PC-9 (cell line): ENCODE measurements around the gene TNS1. TPM values are rescaled to one million over a fixed set of nuclear protein-coding genes. Genes with fewer than 3 reads are reported as not detected.

Experiments used
- BruUV-seq: library from RNA; stranded (reverse); fragments of 400-500 nt; replicated peaks from 2 replicates; lab custom pipeline; 2021; lab: Mats Ljungman, UMichigan
- CTCF ChIA-PET: fragments of 300-600 bp; sonication (Branson Sonifier 250); formaldehyde crosslinking; loops from one replicate; lab custom pipeline; 2022; ENCODE audit warnings: antibody characterized with exemption; lab: Charles Lee
- POLR2A ChIA-PET: fragments of 300-600 bp; sonication (Branson Sonifier 250); formaldehyde crosslinking; loops from one replicate; lab custom pipeline; 2022; ENCODE audit warnings: antibody characterized with exemption; ENCODE audit not compliant: unreplicated experiment; lab: Charles Lee
- DNase-seq, 2 experiments: peaks; one replicate each; pipeline versions ENCODE4 v3.0.0 to v3.0.0-alpha.2; 2015 to 2022; ENCODE audit warnings: mixed read lengths in 1 of 2
- H2AFZ ChIP-seq: fragments of 200-600 bp; sonication (generic); 2 replicates; pipeline ENCODE4 v1.8.1; 2017; ENCODE audit warnings: antibody characterized with exemption
- H3F3A ChIP-seq: fragments of 200-600 bp; sonication (generic); 2 replicates; pipeline ENCODE4 v1.8.1; 2017; ENCODE audit warnings: antibody characterized with exemption, mild to moderate bottlenecking, low read depth; ENCODE audit not compliant: insufficient read depth
- H3K27ac ChIP-seq: fragments of 200-600 bp; sonication (generic); 2 replicates; pipeline ENCODE4 v1.6.1; 2016; ENCODE audit warnings: mixed run types
- H3K27me3 ChIP-seq: fragments of 200-600 bp; sonication (generic); 2 replicates; pipeline ENCODE4 v1.6.1; 2016; ENCODE audit warnings: low read depth, mixed run types; ENCODE audit not compliant: insufficient read depth
- H3K36me3 ChIP-seq: fragments of 200-600 bp; sonication (generic); 2 replicates; pipeline ENCODE4 v1.6.1; 2016; ENCODE audit warnings: low read depth, mixed run types
- H3K4me1 ChIP-seq: fragments of 200-600 bp; sonication (generic); replicated peaks from 2 replicates; pipeline ENCODE4 v1.6.1; 2016; ENCODE audit warnings: mixed run types; ENCODE audit not compliant: insufficient read depth
- H3K4me2 ChIP-seq: fragments of 200-600 bp; sonication (generic); 2 replicates; pipeline ENCODE4 v1.6.1; 2017; ENCODE audit warnings: mixed run types
- H3K4me3 ChIP-seq: fragments of 200-600 bp; sonication (generic); 2 replicates; pipeline ENCODE4 v1.6.1; 2016; ENCODE audit warnings: mixed run types
- H3K79me2 ChIP-seq: fragments of 200-600 bp; sonication (generic); 2 replicates; pipeline ENCODE4 v1.6.1; 2017; ENCODE audit warnings: low read depth, mixed run types
- H3K9me2 ChIP-seq: fragments of 200-600 bp; sonication (generic); 2 replicates; pipeline ENCODE4 v1.8.1; 2017; ENCODE audit warnings: mild to moderate bottlenecking; ENCODE audit not compliant: insufficient read depth
- H3K9me3 ChIP-seq: fragments of 200-600 bp; sonication (generic); 2 replicates; pipeline ENCODE4 v1.8.1; 2016; ENCODE audit warnings: low read depth; ENCODE audit not compliant: insufficient read depth
- H4K20me1 ChIP-seq: fragments of 200-600 bp; sonication (generic); 2 replicates; pipeline ENCODE4 v1.8.1; 2017; ENCODE audit not compliant: insufficient read depth
- EZH2 ChIP-seq: fragments of 200-600 bp; sonication (generic); IDR thresholded peaks from 2 replicates; pipeline ENCODE4 v1.8.0; 2017; ENCODE audit warnings: antibody characterized with exemption, low read depth
- intact Hi-C: fragments of 100-400 bp; cut with micrococcal nuclease; formaldehyde crosslinking; loops from one replicate; pipeline ENCODE4 v1.10.0; 2022; ENCODE audit not compliant: unreplicated experiment
- total RNA-seq: library from RNA; stranded (reverse); gene quantifications from 2 replicates; pipeline ENCODE4 v1.2.3, GENCODE V29; 2021
- TF ChIP-seq, protein P1 (sequence below): fragments of 200-600 bp; sonication (generic); conservative IDR thresholded peaks from 2 replicates; pipeline ENCODE4 v1.6.1; 2017; ENCODE audit warnings: mixed run types, antibody characterized with exemption, mild to moderate bottlenecking, moderate library complexity

TNS1 gene
- total RNA-seq, 1 experiment from 2014 or later, result 5.5 TPM

DNA sequence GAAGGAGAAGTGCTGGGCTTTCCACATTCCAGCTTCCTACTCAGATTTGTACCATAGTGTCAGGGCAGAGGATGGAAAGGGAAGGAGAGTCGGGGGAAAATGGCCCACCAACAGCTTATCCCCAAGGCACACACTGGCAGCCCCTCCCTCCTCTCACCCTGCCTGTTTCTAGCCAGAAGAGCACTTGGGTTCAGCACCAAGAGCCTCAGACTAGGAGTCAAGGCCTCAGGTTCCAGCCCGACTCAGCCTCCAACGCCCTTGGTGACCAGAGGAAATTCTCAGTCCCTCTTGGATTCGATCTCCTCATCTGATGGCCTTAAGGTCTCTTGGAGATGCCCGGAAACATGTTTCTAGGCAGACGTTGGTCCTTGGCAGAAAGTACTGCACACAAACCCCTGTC, 53.9 kb downstream of the TNS1 start:
- TF ChIP-seq EZH2, result no peak
- TF ChIP-seq, protein P1, sequence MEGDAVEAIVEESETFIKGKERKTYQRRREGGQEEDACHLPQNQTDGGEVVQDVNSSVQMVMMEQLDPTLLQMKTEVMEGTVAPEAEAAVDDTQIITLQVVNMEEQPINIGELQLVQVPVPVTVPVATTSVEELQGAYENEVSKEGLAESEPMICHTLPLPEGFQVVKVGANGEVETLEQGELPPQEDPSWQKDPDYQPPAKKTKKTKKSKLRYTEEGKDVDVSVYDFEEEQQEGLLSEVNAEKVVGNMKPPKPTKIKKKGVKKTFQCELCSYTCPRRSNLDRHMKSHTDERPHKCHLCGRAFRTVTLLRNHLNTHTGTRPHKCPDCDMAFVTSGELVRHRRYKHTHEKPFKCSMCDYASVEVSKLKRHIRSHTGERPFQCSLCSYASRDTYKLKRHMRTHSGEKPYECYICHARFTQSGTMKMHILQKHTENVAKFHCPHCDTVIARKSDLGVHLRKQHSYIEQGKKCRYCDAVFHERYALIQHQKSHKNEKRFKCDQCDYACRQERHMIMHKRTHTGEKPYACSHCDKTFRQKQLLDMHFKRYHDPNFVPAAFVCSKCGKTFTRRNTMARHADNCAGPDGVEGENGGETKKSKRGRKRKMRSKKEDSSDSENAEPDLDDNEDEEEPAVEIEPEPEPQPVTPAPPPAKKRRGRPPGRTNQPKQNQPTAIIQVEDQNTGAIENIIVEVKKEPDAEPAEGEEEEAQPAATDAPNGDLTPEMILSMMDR, result no peak
- Histone ChIP-seq H3K79me2 (no peaks in the 10 kb centered on the region), H3K4me2 (no peak overlapping the region), H3K27me3 (no peaks in the 10 kb centered on the region; the same call in 1 of the 2 replicates), H3K4me1 (peaks cover 14% of the 10 kb centered on the region; the same call in 1 of the 2 replicates), H3F3A (no peaks in the 10 kb centered on the region), H3K4me3 (no peak overlapping the region), H4K20me1 (no peaks in the 10 kb centered on the region), H3K27ac (no peak overlapping the region), H3K9me3 (no peaks in the 10 kb centered on the region), H2AFZ (no peak overlapping the region), H3K9me2 (no peaks in the 10 kb centered on the region), H3K36me3 (no peaks in the 10 kb centered on the region)
- CTCF ChIA-PET, result no interaction called here
- intact Hi-C loops, result no loop called here
- DNase-seq, result no peak
- POLR2A ChIA-PET, result no interaction called here
- no TSS peak for BruUV-seq

DNA sequence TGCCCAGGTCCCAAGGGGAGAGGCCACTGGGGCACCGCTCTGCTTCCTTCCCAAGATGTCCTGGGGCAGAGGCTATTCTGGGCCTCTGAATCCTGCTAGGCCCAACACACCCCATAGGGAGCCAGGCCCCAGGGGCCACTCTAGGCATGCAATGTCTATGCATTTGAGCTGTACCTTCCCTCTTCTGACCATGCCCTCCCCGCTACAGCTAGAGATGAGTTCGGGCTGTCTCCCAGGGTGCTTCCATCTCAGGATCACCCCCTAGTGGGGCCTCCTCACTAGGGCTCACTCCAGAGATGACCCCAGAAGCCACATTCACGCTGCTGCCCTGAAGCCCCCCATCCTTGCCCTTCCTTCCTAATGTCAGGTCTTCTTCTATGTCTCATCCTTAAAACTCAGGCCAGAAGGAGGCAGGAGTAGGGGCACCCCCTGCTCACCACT, 54.4 kb downstream of the TNS1 start:
- BruUV-seq, result no TSS peak
- Histone ChIP-seq H3K27ac (no peak overlapping the region), H2AFZ (no peak overlapping the region), H3K9me3 (no peaks in the 10 kb centered on the region), H4K20me1 (no peaks in the 10 kb centered on the region), H3F3A (no peaks in the 10 kb centered on the region), H3K27me3 (no peaks in the 10 kb centered on the region; the same call in 1 of the 2 replicates), H3K36me3 (no peaks in the 10 kb centered on the region), H3K4me3 (no peak overlapping the region), H3K79me2 (no peaks in the 10 kb centered on the region), H3K9me2 (no peaks in the 10 kb centered on the region), H3K4me1 (peaks cover 14% of the 10 kb centered on the region; the same call in 1 of the 2 replicates), H3K4me2 (no peak overlapping the region)
- TF ChIP-seq, protein P1, result 0 out of 2 replicates have a peak, but pooled peaks have one; percentile 6
- TF ChIP-seq EZH2, result no peak
- DNase-seq, result no peak
- CTCF ChIA-PET, result no interaction called here
- POLR2A ChIA-PET, result no interaction called here
- intact Hi-C loops, result no loop called here

DNA sequence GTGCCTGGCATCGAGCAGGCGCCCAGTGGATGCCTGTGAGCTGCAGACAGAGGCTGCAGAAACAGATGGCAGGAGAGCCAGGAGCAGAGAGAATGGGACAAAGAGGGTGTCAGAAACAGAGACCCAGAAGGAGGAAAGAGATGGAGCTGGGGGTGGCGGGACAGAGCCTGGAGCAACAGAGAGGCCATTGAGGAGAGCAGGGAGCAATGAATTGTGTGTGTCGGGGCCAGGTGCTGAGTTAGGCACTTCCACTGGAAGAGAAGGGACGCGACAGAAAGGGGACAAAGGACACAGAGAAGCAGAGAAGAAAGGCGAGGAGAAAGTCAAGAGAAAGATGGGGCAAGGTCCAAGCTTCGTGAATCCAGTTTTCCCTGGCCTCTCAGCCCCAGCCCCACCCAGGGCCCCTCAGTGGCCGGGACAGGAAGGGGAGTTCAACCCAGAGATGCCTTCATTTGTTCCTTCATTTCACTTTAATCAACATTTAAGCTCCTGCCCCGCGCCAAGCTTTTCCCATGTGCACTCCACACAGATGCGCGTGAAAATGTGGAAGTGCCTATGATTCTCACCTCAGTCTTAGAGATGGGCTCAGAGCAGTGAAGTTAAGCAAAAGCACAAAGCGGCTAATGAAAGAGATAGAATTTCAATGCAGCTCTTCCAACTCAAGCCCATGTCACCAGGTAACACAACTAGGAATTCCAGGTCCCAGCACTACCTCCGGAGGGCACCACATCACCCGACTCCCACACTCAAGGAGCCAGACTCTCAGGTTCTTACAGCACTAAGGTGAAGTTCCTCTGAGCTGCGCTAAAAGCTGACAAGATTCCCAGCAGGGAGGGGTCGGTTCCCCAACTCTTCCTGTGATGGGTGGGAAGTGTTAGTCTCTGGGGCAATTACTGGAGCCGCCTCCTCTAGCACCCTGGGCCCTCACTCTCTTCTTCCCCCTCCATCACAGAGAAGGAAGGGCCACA, 55.1 kb downstream of the TNS1 start:
- BruUV-seq, result no TSS peak
- CTCF ChIA-PET, result interaction anchor here (0.7 kb wide), 2 partner anchors 40 to 297 kb away, joined by 3 read pairs; no protein-coding TSS in a partner anchor

More for the DNA sequence above, 55.1 kb downstream of the TNS1 start:
- Histone ChIP-seq H3K36me3 (no peaks in the 10 kb centered on the region), H3K9me2 (no peaks in the 10 kb centered on the region), H3K27me3 (no peaks in the 10 kb centered on the region; the same call in 1 of the 2 replicates), H2AFZ (no peak overlapping the region), H3K4me3 (no peak overlapping the region), H4K20me1 (no peaks in the 10 kb centered on the region), H3F3A (no peaks in the 10 kb centered on the region), H3K4me1 (peaks cover 14% of the 10 kb centered on the region; the same call in 1 of the 2 replicates), H3K9me3 (no peaks in the 10 kb centered on the region), H3K4me2 (no peak overlapping the region), H3K27ac (no peak overlapping the region), H3K79me2 (no peaks in the 10 kb centered on the region)
- intact Hi-C loops, result no loop called here
- TF ChIP-seq, protein P1, result 0 out of 2 replicates have a peak, but pooled peaks have one; percentile 26
- TF ChIP-seq EZH2, result no peak
- peak in 1 of 2 experiments; percentile 21 for DNase-seq
- POLR2A ChIA-PET, result no interaction called here
